Activated gamma-delta T cell treated with anti-CD3 and anti-CD28 coated beads, Interleukin-2, amount 50 U/mL, for 16 hours (primary cell): ENCODE data around the gene DYRK1A.
"Not testable (repeated sequence)": the region's sequence is repeated elsewhere in the genome, so short reads cannot be mapped to it uniquely, and the experiment has no call there.

Source experiments
- DNase-seq: peaks from one replicate; pipeline ENCODE4 v3.0.0-alpha.2; 2020; ENCODE audit warnings: low read depth

The DYRK1A gene

GRCh38 chr21:37528150-37528937 is 161.8 kb downstream of the DYRK1A start:
- no peak for DNase-seq

- DNase-seq: no peak
Measured at GRCh38 chr21:37529649-37530048, 163.1 kb downstream of the DYRK1A start.

- DNase-seq: no peak
Measured at GRCh38 chr21:37530901-37531351, 164.4 kb downstream of the DYRK1A start.

- no peak for DNase-seq
Measured at GRCh38 chr21:37531431-37531932, 164.9 kb downstream of the DYRK1A start.

GRCh38 chr21:37532868-37533780 is 166.6 kb downstream of the DYRK1A start:
- peak; percentile 12 for DNase-seq

- DNase-seq: no peak
Measured at GRCh38 chr21:37534431-37534830, 167.9 kb downstream of the DYRK1A start.

GRCh38 chr21:37535130-37535529 is 168.6 kb downstream of the DYRK1A start:
- DNase-seq: no peak

GRCh38 chr21:37535672-37536071 is 169.1 kb downstream of the DYRK1A start:
- no peak for DNase-seq

GRCh38 chr21:37536616-37537278 is 170.2 kb downstream of the DYRK1A start:
- no peak for DNase-seq

GRCh38 chr21:37537391-37537996 is 170.9 kb downstream of the DYRK1A start:
- DNase-seq: no peak

GRCh38 chr21:37538971-37539590 is 172.5 kb downstream of the DYRK1A start:
- DNase-seq: no peak

- not testable (repeated sequence) for DNase-seq
Measured at GRCh38 chr21:37541128-37541527, 174.6 kb downstream of the DYRK1A start.

- DNase-seq: no peak
Measured at GRCh38 chr21:37542512-37542911, 175.9 kb downstream of the DYRK1A start.

GRCh38 chr21:37546299-37546908 is 179.8 kb downstream of the DYRK1A start:
- no peak for DNase-seq

GRCh38 chr21:37546949-37547614 is 180.5 kb downstream of the DYRK1A start:
- no peak for DNase-seq

- DNase-seq: no peak
Measured at GRCh38 chr21:37547615-37548200, 181.1 kb downstream of the DYRK1A start.

- DNase-seq: no peak
Measured at GRCh38 chr21:37548521-37548981, 182.0 kb downstream of the DYRK1A start.

GRCh38 chr21:37549730-37550129 is 183.2 kb downstream of the DYRK1A start:
- DNase-seq: not testable (repeated sequence)

GRCh38 chr21:37550157-37550556 is 183.6 kb downstream of the DYRK1A start:
- DNase-seq: no peak
